GM12801 (cell line): ENCODE measurements around the gene STK40.

Source experiments
- TF ChIP-seq, protein P1 (sequence below): IDR thresholded peaks from one replicate; pipeline ENCODE4 v1.5.1; 2011; ENCODE audit warnings: control low read depth; ENCODE audit not compliant: insufficient read length; ENCODE audit errors: extremely low read depth

The STK40 gene

GRCh38 chr1:36355811-36356210 lies 29.9 kb downstream of the STK40 start:
- TF ChIP-seq, protein P1, sequence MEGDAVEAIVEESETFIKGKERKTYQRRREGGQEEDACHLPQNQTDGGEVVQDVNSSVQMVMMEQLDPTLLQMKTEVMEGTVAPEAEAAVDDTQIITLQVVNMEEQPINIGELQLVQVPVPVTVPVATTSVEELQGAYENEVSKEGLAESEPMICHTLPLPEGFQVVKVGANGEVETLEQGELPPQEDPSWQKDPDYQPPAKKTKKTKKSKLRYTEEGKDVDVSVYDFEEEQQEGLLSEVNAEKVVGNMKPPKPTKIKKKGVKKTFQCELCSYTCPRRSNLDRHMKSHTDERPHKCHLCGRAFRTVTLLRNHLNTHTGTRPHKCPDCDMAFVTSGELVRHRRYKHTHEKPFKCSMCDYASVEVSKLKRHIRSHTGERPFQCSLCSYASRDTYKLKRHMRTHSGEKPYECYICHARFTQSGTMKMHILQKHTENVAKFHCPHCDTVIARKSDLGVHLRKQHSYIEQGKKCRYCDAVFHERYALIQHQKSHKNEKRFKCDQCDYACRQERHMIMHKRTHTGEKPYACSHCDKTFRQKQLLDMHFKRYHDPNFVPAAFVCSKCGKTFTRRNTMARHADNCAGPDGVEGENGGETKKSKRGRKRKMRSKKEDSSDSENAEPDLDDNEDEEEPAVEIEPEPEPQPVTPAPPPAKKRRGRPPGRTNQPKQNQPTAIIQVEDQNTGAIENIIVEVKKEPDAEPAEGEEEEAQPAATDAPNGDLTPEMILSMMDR, result no peak

- TF ChIP-seq, protein P1, result no peak
Observed at GRCh38 chr1:36354486-36354885, 31.2 kb downstream of the STK40 start.

- TF ChIP-seq, protein P1, result no peak
Observed at GRCh38 chr1:36352910-36353878, 32.5 kb downstream of the STK40 start.

- TF ChIP-seq, protein P1, result no peak
Observed at GRCh38 chr1:36352125-36352909, 33.4 kb downstream of the STK40 start.

DNA sequence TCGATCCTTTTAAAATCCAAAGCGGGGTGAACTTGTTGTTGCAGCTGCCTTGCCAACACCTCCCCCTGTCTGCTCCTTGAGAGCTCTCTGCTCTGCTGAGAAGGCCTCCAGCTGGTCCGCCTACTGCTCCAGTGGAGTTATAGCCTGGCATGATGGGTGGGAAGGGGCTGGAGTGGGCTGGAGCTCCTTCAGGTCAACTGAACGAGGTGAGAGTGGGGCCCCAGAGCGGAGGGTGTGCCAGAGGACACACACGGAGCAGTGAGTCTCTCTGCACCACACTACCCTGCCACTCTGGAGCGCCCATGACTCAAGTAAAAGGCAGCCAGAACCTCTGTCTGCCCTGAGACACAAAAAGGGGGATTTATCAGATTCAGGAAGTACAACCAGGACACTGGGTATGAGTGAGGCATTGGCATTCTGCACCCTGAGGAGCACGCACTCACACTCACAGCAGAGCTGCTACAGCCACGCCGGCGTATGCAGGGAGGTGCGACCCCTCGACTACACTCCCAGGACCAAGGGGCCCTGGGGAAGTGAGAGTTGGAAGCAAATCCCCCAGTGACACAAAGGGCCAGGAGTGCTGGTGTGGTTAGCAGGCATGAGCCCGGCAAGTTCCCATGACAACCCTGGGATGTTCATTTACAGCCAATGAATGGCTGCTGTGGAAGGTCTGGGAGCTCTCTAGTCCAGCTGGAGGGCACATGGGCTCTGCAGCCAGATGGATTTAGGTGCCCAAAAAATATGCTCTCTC lies 34.3 kb downstream of the STK40 start:
- TF ChIP-seq, protein P1, result no peak

DNA sequence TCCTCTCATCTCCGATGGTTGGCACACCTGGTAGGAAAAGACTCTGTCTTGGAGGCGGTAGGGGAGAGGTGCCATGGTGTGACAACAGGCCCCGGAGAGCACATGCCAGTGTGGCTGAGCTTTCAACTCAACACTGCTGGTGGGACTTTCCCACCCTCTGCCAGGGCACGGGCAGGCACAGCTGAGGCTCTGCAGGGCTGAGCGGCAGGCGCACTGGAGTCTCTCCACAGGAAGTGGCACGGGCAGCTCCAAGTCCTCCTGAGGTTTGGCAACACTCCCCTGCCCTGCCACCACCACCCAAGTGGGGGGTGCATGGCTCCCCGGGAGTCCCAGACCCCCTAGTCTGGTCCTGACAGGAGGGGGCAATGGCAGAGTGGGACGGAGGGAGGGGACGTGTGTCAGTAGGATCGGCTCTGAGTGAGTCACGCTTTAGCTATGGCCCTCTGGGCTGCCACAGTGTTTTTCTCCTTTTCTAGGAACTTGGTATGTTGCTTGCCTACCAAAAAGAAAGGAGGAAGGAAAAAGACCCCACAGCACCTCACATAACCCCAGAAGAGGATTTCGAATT lies 35.0 kb downstream of the STK40 start:
- TF ChIP-seq, protein P1, result no peak
